ENCODE results near the gene EIF4E. TPM values are rescaled to one million over a fixed set of nuclear protein-coding genes. Genes with fewer than 3 reads are reported as not detected.

The EIF4E gene
- total RNA-seq, 4 donors from 2014 or later, result 24.6 to 149 (median 87.9) TPM

GRCh38 chr4:98864560-98864959 lies 64.4 kb downstream of the EIF4E start:
- Histone ChIP-seq H3K9me3 (no peaks in the 10 kb centered on the region), H3K27ac (no peak overlapping the region), H3K4me1 (no peaks in the 10 kb centered on the region), H3K4me3 (no peak overlapping the region), H3K36me3 (no peaks in the 10 kb centered on the region), H3K27me3 (no peaks in the 10 kb centered on the region)
- TF ChIP-seq CTCF (IDR thresholded peaks at IDR 0.05) (no peak), POLR2A (IDR thresholded peaks at IDR 0.05) (no peak)
- intact Hi-C loops (cut with DNase I; ENCODE audit: low total_unique reads), result no loop called here
- no peak for DNase-seq

GRCh38 chr4:98862371-98862770 lies 66.6 kb downstream of the EIF4E start:
- H3K27me3 ChIP-seq, result no peaks in the 10 kb centered on the region
- H3K27ac ChIP-seq, result no peak overlapping the region
- TF ChIP-seq CTCF (IDR thresholded peaks at IDR 0.05), result no peak
- no peak for TF ChIP-seq POLR2A (IDR thresholded peaks at IDR 0.05)
- H3K4me1 ChIP-seq, result no peaks in the 10 kb centered on the region
- no peaks in the 10 kb centered on the region for H3K9me3 ChIP-seq
- DNase-seq, result no peak
- no peaks in the 10 kb centered on the region for H3K36me3 ChIP-seq
- intact Hi-C loops (cut with DNase I; ENCODE audit: low total_unique reads), result no loop called here
- no peak overlapping the region for H3K4me3 ChIP-seq

GRCh38 chr4:98861100-98861884 lies 67.6 kb downstream of the EIF4E start:
- DNase-seq, result no peak
- H3K9me3 ChIP-seq, result no peaks in the 10 kb centered on the region
- H3K4me3 ChIP-seq, result no peak overlapping the region
- intact Hi-C loops (cut with DNase I; ENCODE audit: low total_unique reads), result no loop called here
- TF ChIP-seq CTCF (IDR thresholded peaks at IDR 0.05) (no peak), POLR2A (IDR thresholded peaks at IDR 0.05) (no peak)
- no peaks in the 10 kb centered on the region for H3K36me3 ChIP-seq
- H3K27ac ChIP-seq, result no peak overlapping the region
- H3K27me3 ChIP-seq, result no peaks in the 10 kb centered on the region
- no peaks in the 10 kb centered on the region for H3K4me1 ChIP-seq

GRCh38 chr4:98851806-98852205 lies 77.1 kb downstream of the EIF4E start:
- no peaks in the 10 kb centered on the region for H3K9me3 ChIP-seq
- H3K27me3 ChIP-seq, result no peaks in the 10 kb centered on the region
- no peak overlapping the region for H3K27ac ChIP-seq
- no peak overlapping the region for H3K4me3 ChIP-seq
- no peaks in the 10 kb centered on the region for H3K4me1 ChIP-seq
- no peaks in the 10 kb centered on the region for H3K36me3 ChIP-seq
- DNase-seq, result no peak
- intact Hi-C loops (cut with DNase I; ENCODE audit: low total_unique reads), result no loop called here
- TF ChIP-seq CTCF (IDR thresholded peaks at IDR 0.05) (no peak), POLR2A (IDR thresholded peaks at IDR 0.05) (no peak)

- intact Hi-C loops (cut with DNase I; ENCODE audit: low total_unique reads), result no loop called here
- Histone ChIP-seq H3K9me3 (no peaks in the 10 kb centered on the region), H3K36me3 (no peaks in the 10 kb centered on the region), H3K4me3 (no peak overlapping the region), H3K27ac (no peak overlapping the region), H3K4me1 (no peaks in the 10 kb centered on the region), H3K27me3 (no peaks in the 10 kb centered on the region)
- no peak for DNase-seq
- TF ChIP-seq POLR2A (IDR thresholded peaks at IDR 0.05) (no peak), CTCF (IDR thresholded peaks at IDR 0.05) (no peak)
Measured at GRCh38 chr4:98850937-98851336, 78.0 kb downstream of the EIF4E start.
